Subcutaneous adipose tissue (tissue), 4 donors: Measurements from ENCODE around the gene MIER3. TPM values are rescaled to one million over a fixed set of nuclear protein-coding genes. Genes with fewer than 3 reads are reported as not detected.

ENCODE experiments used
- CTCF ChIP-seq: fragments of 450-650 bp; IDR thresholded peaks from one replicate; pipeline ENCODE4 v1.5.1; 2016; ENCODE audit warnings: low read depth, mild to moderate bottlenecking, control low read depth, antibody characterized with exemption, moderate library complexity
- total RNA-seq, 4 donors: library from RNA; depleted of rRNA; stranded (reverse); fragments of >200 nt; gene quantifications; one replicate each; pipeline ENCODE4 v1.1.0, GENCODE V29; 2016

The MIER3 gene
- total RNA-seq, 4 donors from 2014 or later, result 14.3 to 22.8 (median 19.5) TPM

- TF ChIP-seq CTCF, result no peak
Observed at GRCh38 chr5:56985936-56986625, 34.2 kb upstream of the MIER3 start.

GRCh38 chr5:56984445-56984844, 32.5 kb upstream of the MIER3 start:
- no peak for TF ChIP-seq CTCF

GRCh38 chr5:56983593-56984361, 31.9 kb upstream of the MIER3 start:
- no peak for TF ChIP-seq CTCF

- TF ChIP-seq CTCF, result no peak
Observed at GRCh38 chr5:56981548-56982315, 29.8 kb upstream of the MIER3 start.

GRCh38 chr5:56979968-56980367, 28.0 kb upstream of the MIER3 start:
- no peak for TF ChIP-seq CTCF

- no peak for TF ChIP-seq CTCF
Observed at GRCh38 chr5:56977822-56978221, 25.9 kb upstream of the MIER3 start.

- TF ChIP-seq CTCF, result no peak
Observed at GRCh38 chr5:56977021-56977420, 25.1 kb upstream of the MIER3 start.
